Fibroblast of skin of scalp (primary cell): ENCODE data around the gene BCL2L2.
"Not testable (repeated sequence)": the region's sequence is repeated elsewhere in the genome, so short reads cannot be mapped to it uniquely, and the experiment has no call there.

Source experiments
- DNase-seq: peaks from one replicate; pipeline ENCODE4 v3.0.0-alpha.2; 2013

The BCL2L2 gene

GRCh38 chr14:23324993-23325392, 18.4 kb downstream of the BCL2L2 start:
- no peak for DNase-seq

- not testable (repeated sequence) for DNase-seq
These were observed 19.1 kb downstream of the BCL2L2 start for GRCh38 chr14:23325746-23326145.

- DNase-seq = no peak
These were observed 20.1 kb downstream of the BCL2L2 start for GRCh38 chr14:23326491-23327332.

- DNase-seq = peak; percentile 77
These were observed 21.5 kb downstream of the BCL2L2 start for GRCh38 chr14:23327947-23328744.

GRCh38 chr14:23335623-23336022, 29.0 kb downstream of the BCL2L2 start:
- DNase-seq = no peak

GRCh38 chr14:23339506-23340268, 33.1 kb downstream of the BCL2L2 start:
- DNase-seq = no peak

GRCh38 chr14:23344481-23344880, 37.8 kb downstream of the BCL2L2 start:
- DNase-seq = no peak

GRCh38 chr14:23345987-23346692, 39.5 kb downstream of the BCL2L2 start:
- no peak for DNase-seq

GRCh38 chr14:23346693-23347405, 40.2 kb downstream of the BCL2L2 start:
- no peak for DNase-seq

GRCh38 chr14:23347406-23348296, 41.0 kb downstream of the BCL2L2 start:
- DNase-seq = no peak

- no peak for DNase-seq
These were observed 41.6 kb downstream of the BCL2L2 start for GRCh38 chr14:23348297-23348655.

GRCh38 chr14:23349156-23349845, 42.7 kb downstream of the BCL2L2 start:
- DNase-seq = no peak

GRCh38 chr14:23351681-23352505, 45.3 kb downstream of the BCL2L2 start:
- no peak for DNase-seq

GRCh38 chr14:23352506-23353432, 46.1 kb downstream of the BCL2L2 start, which contains the start of gene SLC22A17:
TSS of gene SLC22A17 (minus strand) at chr14:23352887.
- DNase-seq = peak; percentile 93

GRCh38 chr14:23353433-23353780, 46.8 kb downstream of the BCL2L2 start:
- DNase-seq = no peak

GRCh38 chr14:23354990-23355389, 48.4 kb downstream of the BCL2L2 start:
- no peak for DNase-seq

- DNase-seq = no peak
These were observed 49.3 kb downstream of the BCL2L2 start for GRCh38 chr14:23355871-23356435.

GRCh38 chr14:23356662-23357061, 50.0 kb downstream of the BCL2L2 start:
- no peak for DNase-seq
